B cell (primary cell): ENCODE measurements around the gene SERGEF. TPM values are rescaled to one million over a fixed set of nuclear protein-coding genes. Genes with fewer than 3 reads are reported as not detected.

Source experiments
- ATAC-seq: fragments of 200-7000 bp; cut with Tn5 transposase; one replicate; pipeline ENCODE4 v1.10.0; 2021; ENCODE audit warnings: low read depth, mild to moderate bottlenecking, moderate number of reproducible peaks, moderate library complexity
- CTCF ChIA-PET: fragments of 350-600 bp; sonication (Branson Sonifier 250); formaldehyde crosslinking; loops from one replicate; lab custom pipeline; 2021; ENCODE audit warnings: antibody characterized with exemption, inconsistent platforms; lab: Charles Lee
- POLR2A ChIA-PET: fragments of 350-600 bp; sonication (Branson Sonifier 250); formaldehyde crosslinking; loops from one replicate; lab custom pipeline; 2021; ENCODE audit warnings: antibody characterized with exemption; lab: Charles Lee
- DNase-seq: peaks from one replicate; pipeline ENCODE4 v3.0.0; 2013
- H2AFZ ChIP-seq: 2 replicates; pipeline ENCODE4 v1.6.1; 2012; ENCODE audit warnings: mild to moderate bottlenecking, low read depth, low read length; ENCODE audit not compliant: insufficient read depth, poor library complexity, severe bottlenecking
- H3K27ac ChIP-seq, 2 donors: 1 replicate in 1 of 2; 2 replicates in 1 of 2; pipeline ENCODE4 v1.5.1; 2012 to 2013; ENCODE audit warnings: low read length in 2 of 2, mild to moderate bottlenecking in 2 of 2, moderate library complexity in 1 of 2
- H3K27me3 ChIP-seq, 4 experiments: fragments of 200-600 bp in 1 of 4; sonication (generic) in 1 of 4; replicated peaks in 1 of 4; 1 replicate in 2 of 4; 2 replicates in 2 of 4; pipeline versions ENCODE4 v1.6.1 to v1.7.0; 2013 to 2016; ENCODE audit warnings: low read length in 3 of 4, mild to moderate bottlenecking in 2 of 4, mixed read lengths in 1 of 4, moderate library complexity in 1 of 4; ENCODE audit not compliant: insufficient read depth in 4 of 4, control insufficient read depth in 3 of 4; ENCODE audit errors: control extremely low read depth in 1 of 4
- H3K36me3 ChIP-seq, 2 experiments: replicated peaks in 1 of 2; 1 replicate in 1 of 2; 2 replicates in 1 of 2; pipeline versions ENCODE4 v1.6.1 to v1.7.1; 2013; ENCODE audit warnings: low read length in 1 of 2; ENCODE audit not compliant: insufficient read depth in 2 of 2, control insufficient read depth in 1 of 2; ENCODE audit errors: control extremely low read depth in 1 of 2, extremely low read depth in 1 of 2
- H3K4me1 ChIP-seq, 2 donors: fragments of 200-600 bp in 1 of 2; sonication (generic) in 1 of 2; 1 replicate in 1 of 2; 2 replicates in 1 of 2; pipeline versions ENCODE4 v1.5.1 to v1.6.1; 2013 to 2017; ENCODE audit warnings: low read length in 2 of 2; ENCODE audit not compliant: control insufficient read depth in 2 of 2, insufficient read depth in 2 of 2
- H3K4me2 ChIP-seq: replicated peaks from 2 replicates; pipeline ENCODE3; 2012; ENCODE audit warnings: mild to moderate bottlenecking, low read depth, low read length; ENCODE audit not compliant: poor library complexity, severe bottlenecking
- H3K4me3 ChIP-seq, 5 experiments: fragments of 200-600 bp in 1 of 5; sonication (generic) in 1 of 5; 1 replicate in 3 of 5; 2 replicates in 2 of 5; pipeline versions ENCODE4 v1.5.1 to v1.7.0; 2011 to 2016; ENCODE audit warnings: low read length in 4 of 5, mild to moderate bottlenecking in 4 of 5, low read depth in 2 of 5, control low read depth in 1 of 5, moderate library complexity in 1 of 5; ENCODE audit not compliant: insufficient read depth in 1 of 5; ENCODE audit errors: control extremely low read depth in 1 of 5, extremely low read depth in 1 of 5
- H3K79me2 ChIP-seq: fragments of 200-600 bp; sonication (generic); one replicate; pipeline ENCODE4 v1.6.0; 2016; ENCODE audit warnings: low read length; ENCODE audit not compliant: control insufficient read depth, insufficient read depth
- H3K9ac ChIP-seq: fragments of 200-600 bp; sonication (generic); 2 replicates; pipeline ENCODE4 v1.6.1; 2017; ENCODE audit warnings: mild to moderate bottlenecking, low read length, moderate library complexity
- H3K9me3 ChIP-seq, 3 donors: one replicate each; pipeline versions ENCODE4 v1.6.1 to v1.7.1; 2013; ENCODE audit warnings: low read length in 2 of 3; ENCODE audit not compliant: control insufficient read depth in 2 of 3, insufficient read depth in 1 of 3; ENCODE audit errors: control extremely low read depth in 1 of 3
- H4K20me1 ChIP-seq: 2 replicates; pipeline ENCODE4 v1.6.0; 2012; ENCODE audit warnings: mild to moderate bottlenecking, low read length; ENCODE audit not compliant: insufficient read depth, control insufficient read depth, poor library complexity, severe bottlenecking
- H3K27ac Mint-ChIP-seq: one replicate; pipeline ENCODE4 v1.8.0; 2021; ENCODE audit warnings: mixed read lengths
- H3K27me3 Mint-ChIP-seq: one replicate; pipeline ENCODE4 v1.8.0; 2021; ENCODE audit warnings: mixed read lengths
- H3K4me1 Mint-ChIP-seq: one replicate; pipeline ENCODE4 v1.8.0; 2021; ENCODE audit warnings: mixed read lengths
- H3K4me3 Mint-ChIP-seq: one replicate; pipeline ENCODE4 v1.8.0; 2021; ENCODE audit warnings: mixed read lengths
- H3K9me3 Mint-ChIP-seq: one replicate; pipeline ENCODE4 v1.8.0; 2022; ENCODE audit warnings: mixed read lengths; ENCODE audit not compliant: insufficient read depth
- EZH2 ChIP-seq: IDR thresholded peaks from 2 replicates; pipeline ENCODE4 v1.6.1; 2012; ENCODE audit warnings: borderline replicate concordance, low read depth, mild to moderate bottlenecking, moderate library complexity, low read length; ENCODE audit not compliant: insufficient read depth, poor library complexity, severe bottlenecking
- WGBS: methylation state at CpG from one replicate; pipeline ENCODE4 v1.1.5; 2013; ENCODE audit warnings: missing lambda C conversion rate; ENCODE audit not compliant: insufficient coverage; 5-methylcytosine and 5-hydroxymethylcytosine counted together
- intact Hi-C: fragments of 100-400 bp; cut with micrococcal nuclease; formaldehyde crosslinking; loops from one replicate; pipeline ENCODE4 v1.10.0; 2022
- polyA plus RNA-seq: library from polyadenylated mRNA; depleted of rRNA; stranded (reverse); fragments of >200 nt; gene quantifications from 2 replicates; pipeline ENCODE4 v1.2.3, GENCODE V29; 2012
- total RNA-seq, 2 donors: library from RNA; stranded (reverse); fragments of 120-200 nt in 1 of 2; gene quantifications; 1 replicate in 1 of 2; 2 replicates in 1 of 2; pipeline versions ENCODE4 v1.2.3 to v1.2.4, GENCODE V29; 2013 to 2022
- TF ChIP-seq, protein P1 (sequence below): fragments of 200-600 bp; IDR thresholded peaks from one replicate; pipeline ENCODE4 v1.8.0; 2022; ENCODE audit warnings: antibody characterized with exemption, mild to moderate bottlenecking

The SERGEF gene
- total and polyA plus RNA-seq, 2 donors (not counting 1 experiment from before 2014, with no cell fraction given) = 24.2 to 54.3 TPM

DNA sequence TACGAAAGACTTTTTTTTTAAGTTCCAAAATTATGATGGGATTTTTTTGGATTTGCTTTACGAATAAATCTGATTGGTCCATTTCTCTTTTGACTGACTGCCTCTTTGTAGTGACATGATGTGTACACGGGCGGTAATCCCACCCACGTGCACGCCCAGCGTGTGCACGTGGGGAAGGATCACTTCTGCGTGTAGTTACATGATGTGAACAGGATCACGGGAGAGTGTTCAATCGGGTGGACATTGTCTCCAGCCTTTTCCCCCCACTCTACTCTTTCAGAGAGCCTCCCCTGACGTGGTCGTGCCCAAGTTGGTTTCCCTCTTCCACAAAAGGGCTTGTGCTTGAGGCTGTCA, 235.1 kb downstream of the SERGEF start:
- H3K27ac ChIP-seq = no peak overlapping the region
- Mint-ChIP-seq H3K27me3 (no peaks in the 10 kb centered on the region), H3K4me1 (no peaks in the 10 kb centered on the region), H3K9me3 (no peaks in the 10 kb centered on the region), H3K4me3 (no peak overlapping the region), H3K27ac (no peak overlapping the region)
- H3K4me1 ChIP-seq = no peaks in the 10 kb centered on the region
- no peaks in the 10 kb centered on the region for H3K9me3 ChIP-seq
- H3K36me3 ChIP-seq = no peaks in the 10 kb centered on the region
- H3K9ac ChIP-seq = no peak overlapping the region
- ATAC-seq (no peak), DNase-seq (no peak)
- H3K4me3 ChIP-seq = no peak overlapping the region
- WGBS = 98% methylated on average over 8 of the region's 13 CpGs
- intact Hi-C loops = no loop called here
- no peaks in the 10 kb centered on the region for H4K20me1 ChIP-seq
- no peak overlapping the region for H2AFZ ChIP-seq
- no peaks in the 10 kb centered on the region for H3K27me3 ChIP-seq
- ChIA-PET CTCF (no interaction called here), POLR2A (no interaction called here)
- TF ChIP-seq, protein P1, sequence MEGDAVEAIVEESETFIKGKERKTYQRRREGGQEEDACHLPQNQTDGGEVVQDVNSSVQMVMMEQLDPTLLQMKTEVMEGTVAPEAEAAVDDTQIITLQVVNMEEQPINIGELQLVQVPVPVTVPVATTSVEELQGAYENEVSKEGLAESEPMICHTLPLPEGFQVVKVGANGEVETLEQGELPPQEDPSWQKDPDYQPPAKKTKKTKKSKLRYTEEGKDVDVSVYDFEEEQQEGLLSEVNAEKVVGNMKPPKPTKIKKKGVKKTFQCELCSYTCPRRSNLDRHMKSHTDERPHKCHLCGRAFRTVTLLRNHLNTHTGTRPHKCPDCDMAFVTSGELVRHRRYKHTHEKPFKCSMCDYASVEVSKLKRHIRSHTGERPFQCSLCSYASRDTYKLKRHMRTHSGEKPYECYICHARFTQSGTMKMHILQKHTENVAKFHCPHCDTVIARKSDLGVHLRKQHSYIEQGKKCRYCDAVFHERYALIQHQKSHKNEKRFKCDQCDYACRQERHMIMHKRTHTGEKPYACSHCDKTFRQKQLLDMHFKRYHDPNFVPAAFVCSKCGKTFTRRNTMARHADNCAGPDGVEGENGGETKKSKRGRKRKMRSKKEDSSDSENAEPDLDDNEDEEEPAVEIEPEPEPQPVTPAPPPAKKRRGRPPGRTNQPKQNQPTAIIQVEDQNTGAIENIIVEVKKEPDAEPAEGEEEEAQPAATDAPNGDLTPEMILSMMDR = no peak
- no peak for TF ChIP-seq EZH2
- no peaks in the 10 kb centered on the region for H3K79me2 ChIP-seq
- H3K4me2 ChIP-seq = no peak overlapping the region

DNA sequence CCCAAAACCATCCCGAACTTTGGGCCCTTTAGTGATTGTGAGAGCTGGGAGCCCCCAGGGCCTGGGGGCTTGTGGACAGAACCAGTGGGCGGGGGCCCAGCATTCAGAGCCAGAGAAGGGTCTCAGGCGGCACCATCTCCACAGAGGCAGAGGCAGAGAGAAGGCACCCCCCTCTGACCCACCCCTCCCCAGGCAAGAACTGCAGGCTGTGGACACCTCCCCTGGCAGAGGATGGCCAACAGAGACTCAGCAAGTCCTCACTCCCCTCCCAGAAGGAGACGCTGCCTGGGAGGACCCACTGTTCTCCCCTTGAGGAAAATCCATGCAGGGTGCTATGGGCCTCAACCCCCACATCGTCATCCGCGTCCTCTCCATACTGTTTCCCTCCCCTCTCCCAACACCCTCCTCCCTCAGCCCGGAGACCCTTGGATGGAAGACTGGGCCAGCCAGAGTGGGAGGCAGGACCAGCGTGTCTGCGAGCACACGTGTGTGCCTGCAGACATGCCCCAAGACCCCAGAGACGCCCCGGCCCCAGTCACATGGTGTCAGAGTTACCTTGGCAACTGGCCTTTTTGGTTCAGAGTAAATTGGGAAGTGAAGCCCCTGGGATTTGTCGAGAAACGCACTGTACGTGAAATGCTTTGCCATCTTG, 235.6 kb downstream of the SERGEF start:
- ATAC-seq = no peak
- H3K4me3 Mint-ChIP-seq = no peak overlapping the region

More for the DNA sequence above, 235.6 kb downstream of the SERGEF start:
- H4K20me1 ChIP-seq = no peaks in the 10 kb centered on the region
- no peaks in the 10 kb centered on the region for H3K79me2 ChIP-seq
- Mint-ChIP-seq H3K9me3 (no peaks in the 10 kb centered on the region), H3K27ac (no peak overlapping the region), H3K4me1 (no peaks in the 10 kb centered on the region), H3K27me3 (no peaks in the 10 kb centered on the region)
- H3K4me2 ChIP-seq = no peak overlapping the region
- no peaks in the 10 kb centered on the region for H3K9me3 ChIP-seq
- no peaks in the 10 kb centered on the region for H3K36me3 ChIP-seq
- no peaks in the 10 kb centered on the region for H3K4me1 ChIP-seq
- no peak for DNase-seq
- no peaks in the 10 kb centered on the region for H3K27me3 ChIP-seq
- intact Hi-C loops = no loop called here
- no peak overlapping the region for H2AFZ ChIP-seq
- no peak for TF ChIP-seq EZH2
- TF ChIP-seq, protein P1 = no peak
- no peak overlapping the region for H3K4me3 ChIP-seq
- ChIA-PET POLR2A (no interaction called here), CTCF (no interaction called here)
- no peak overlapping the region for H3K9ac ChIP-seq
- 90% methylated on average over 16 of the region's 16 CpGs for WGBS
- no peak overlapping the region for H3K27ac ChIP-seq
